Measurements from ENCODE around the gene DUSP1.

DUSP1 gene

GRCh38 chr5:172740428-172741205 is 30.4 kb downstream of the DUSP1 start:
- Histone ChIP-seq H3K4me3 (replicated peaks; ENCODE audit: low read depth, low read length) (no peak overlapping the region), H3K27me3 (replicated peaks; ENCODE audit: control insufficient read depth, insufficient read depth, low read length) (no peaks in the 10 kb centered on the region), H3K36me3 (ENCODE audit: control insufficient read depth, insufficient read depth, low read length) (no peaks in the 10 kb centered on the region)
- DNase-seq (ENCODE audit: extremely low read depth, insufficient read length): no peak
- TF ChIP-seq, protein P1, sequence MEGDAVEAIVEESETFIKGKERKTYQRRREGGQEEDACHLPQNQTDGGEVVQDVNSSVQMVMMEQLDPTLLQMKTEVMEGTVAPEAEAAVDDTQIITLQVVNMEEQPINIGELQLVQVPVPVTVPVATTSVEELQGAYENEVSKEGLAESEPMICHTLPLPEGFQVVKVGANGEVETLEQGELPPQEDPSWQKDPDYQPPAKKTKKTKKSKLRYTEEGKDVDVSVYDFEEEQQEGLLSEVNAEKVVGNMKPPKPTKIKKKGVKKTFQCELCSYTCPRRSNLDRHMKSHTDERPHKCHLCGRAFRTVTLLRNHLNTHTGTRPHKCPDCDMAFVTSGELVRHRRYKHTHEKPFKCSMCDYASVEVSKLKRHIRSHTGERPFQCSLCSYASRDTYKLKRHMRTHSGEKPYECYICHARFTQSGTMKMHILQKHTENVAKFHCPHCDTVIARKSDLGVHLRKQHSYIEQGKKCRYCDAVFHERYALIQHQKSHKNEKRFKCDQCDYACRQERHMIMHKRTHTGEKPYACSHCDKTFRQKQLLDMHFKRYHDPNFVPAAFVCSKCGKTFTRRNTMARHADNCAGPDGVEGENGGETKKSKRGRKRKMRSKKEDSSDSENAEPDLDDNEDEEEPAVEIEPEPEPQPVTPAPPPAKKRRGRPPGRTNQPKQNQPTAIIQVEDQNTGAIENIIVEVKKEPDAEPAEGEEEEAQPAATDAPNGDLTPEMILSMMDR (IDR thresholded peaks at IDR 0.05; ENCODE audit: insufficient read depth, low read length, poor library complexity, severe bottlenecking): no peak

DNA sequence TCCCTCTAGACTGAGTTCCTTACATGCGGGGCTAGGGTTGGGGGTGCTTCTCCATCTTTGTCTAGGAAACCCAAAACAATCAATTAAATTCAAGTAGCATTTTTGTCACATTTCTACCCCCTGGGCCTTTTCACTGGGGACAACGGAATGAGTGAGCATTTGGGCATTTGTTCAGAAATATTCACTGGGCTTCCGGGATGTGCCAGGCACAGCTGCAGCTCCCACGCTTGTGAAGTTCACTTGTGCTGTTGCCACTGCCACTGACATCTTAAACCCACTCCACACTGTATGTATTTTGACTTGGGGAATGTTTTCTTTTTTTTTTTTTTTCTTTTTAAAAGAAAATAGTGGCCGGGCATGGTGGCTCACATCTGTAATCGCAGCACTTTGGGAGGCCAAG is 31.6 kb downstream of the DUSP1 start:
- Histone ChIP-seq H3K27me3 (replicated peaks; ENCODE audit: control insufficient read depth, insufficient read depth, low read length) (no peaks in the 10 kb centered on the region), H3K36me3 (ENCODE audit: control insufficient read depth, insufficient read depth, low read length) (no peaks in the 10 kb centered on the region), H3K4me3 (replicated peaks; ENCODE audit: low read depth, low read length) (no peak overlapping the region)
- DNase-seq (ENCODE audit: extremely low read depth, insufficient read length): no peak
- TF ChIP-seq, protein P1 (IDR thresholded peaks at IDR 0.05; ENCODE audit: insufficient read depth, low read length, poor library complexity, severe bottlenecking): no peak

DNA sequence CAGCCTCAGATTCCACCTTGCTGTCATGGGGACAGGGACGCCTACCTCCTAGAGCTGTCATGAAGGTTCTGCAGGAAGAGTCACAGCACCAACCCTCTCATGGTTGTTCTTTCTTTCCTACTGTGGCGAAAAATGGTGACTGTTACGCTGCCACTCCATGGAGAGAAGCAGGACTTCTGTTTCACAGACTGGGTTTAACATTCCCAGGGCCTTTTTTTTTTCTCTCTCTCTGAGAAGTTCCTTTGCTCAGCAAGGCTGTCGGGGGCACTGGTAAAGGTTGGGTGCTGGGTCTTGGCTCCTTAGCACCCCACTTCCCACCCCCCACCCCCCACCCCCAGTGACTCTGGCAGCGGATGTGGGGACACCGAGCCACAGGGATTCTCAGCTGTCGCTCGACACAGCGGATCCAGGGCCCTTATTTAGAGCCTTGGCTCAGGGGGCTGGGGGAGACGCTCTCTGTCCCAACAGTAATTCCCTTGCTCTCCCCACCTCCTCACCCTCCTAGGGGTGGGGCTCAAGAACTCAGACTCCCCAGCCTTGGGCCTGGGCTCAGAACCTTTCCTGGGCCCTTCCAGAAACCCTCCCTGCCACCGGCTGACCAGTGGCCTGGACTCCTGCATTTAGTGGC is 34.4 kb downstream of the DUSP1 start:
- DNase-seq (ENCODE audit: extremely low read depth, insufficient read length): no peak
- Histone ChIP-seq H3K4me3 (replicated peaks; ENCODE audit: low read depth, low read length) (no peak overlapping the region), H3K36me3 (ENCODE audit: control insufficient read depth, insufficient read depth, low read length) (no peaks in the 10 kb centered on the region), H3K27me3 (replicated peaks; ENCODE audit: control insufficient read depth, insufficient read depth, low read length) (no peaks in the 10 kb centered on the region)
- TF ChIP-seq, protein P1 (IDR thresholded peaks at IDR 0.05; ENCODE audit: insufficient read depth, low read length, poor library complexity, severe bottlenecking): no peak

- Histone ChIP-seq H3K36me3 (ENCODE audit: control insufficient read depth, insufficient read depth, low read length) (no peaks in the 10 kb centered on the region), H3K27me3 (replicated peaks; ENCODE audit: control insufficient read depth, insufficient read depth, low read length) (no peaks in the 10 kb centered on the region), H3K4me3 (replicated peaks; ENCODE audit: low read depth, low read length) (no peak overlapping the region)
- no peak for DNase-seq (ENCODE audit: extremely low read depth, insufficient read length)
- TF ChIP-seq, protein P1 (IDR thresholded peaks at IDR 0.05; ENCODE audit: insufficient read depth, low read length, poor library complexity, severe bottlenecking): no peak
Measured at GRCh38 chr5:172735141-172735831, 35.7 kb downstream of the DUSP1 start.

GRCh38 chr5:172733974-172734346 is 37.0 kb downstream of the DUSP1 start:
- H3K36me3 ChIP-seq (ENCODE audit: control insufficient read depth, insufficient read depth, low read length): no peaks in the 10 kb centered on the region
- H3K27me3 ChIP-seq (replicated peaks; ENCODE audit: control insufficient read depth, insufficient read depth, low read length): no peaks in the 10 kb centered on the region
- no peak overlapping the region for H3K4me3 ChIP-seq (replicated peaks; ENCODE audit: low read depth, low read length)
- TF ChIP-seq, protein P1 (IDR thresholded peaks at IDR 0.05; ENCODE audit: insufficient read depth, low read length, poor library complexity, severe bottlenecking): no peak
- DNase-seq (ENCODE audit: extremely low read depth, insufficient read length): no peak

Data from GM06990 (cell line).